Small intestine (tissue), 7 donors: ENCODE data around the gene LDB3. TPM values are rescaled to one million over a fixed set of nuclear protein-coding genes. Genes with fewer than 3 reads are reported as not detected.

Experiments
- DNase-seq, 2 donors: peaks; one replicate each; pipeline versions ENCODE4 v3.0.0 to v3.0.0-alpha.2; 2013
- FAIRE-seq: peaks from 2 replicates; lab custom pipeline; 2012; peaks lifted over from hg19 to GRCh38; lab: Jason Lieb, UNC
- H3K27ac ChIP-seq, 3 donors: one replicate each; pipeline ENCODE4 v1.5.1; 2013; ENCODE audit warnings: low read length in 2 of 3, mild to moderate bottlenecking in 2 of 3, control low read depth in 1 of 3, inconsistent platforms in 1 of 3, low read depth in 1 of 3, moderate library complexity in 1 of 3
- H3K27me3 ChIP-seq, 3 donors: one replicate each; pipeline ENCODE4 v1.6.1; 2013; ENCODE audit warnings: low read length in 3 of 3, inconsistent platforms in 1 of 3; ENCODE audit not compliant: control insufficient read depth in 3 of 3, insufficient read depth in 3 of 3
- H3K36me3 ChIP-seq, 3 donors: one replicate each; pipeline ENCODE4 v1.6.1; 2013; ENCODE audit warnings: low read length in 3 of 3, inconsistent platforms in 1 of 3, low read depth in 1 of 3, mild to moderate bottlenecking in 1 of 3, moderate library complexity in 1 of 3; ENCODE audit not compliant: control insufficient read depth in 3 of 3, insufficient read depth in 2 of 3
- H3K4me1 ChIP-seq, 3 donors: one replicate each; pipeline ENCODE4 v1.6.1; 2013; ENCODE audit warnings: low read length in 2 of 3, inconsistent platforms in 1 of 3, low read depth in 1 of 3, mild to moderate bottlenecking in 1 of 3, moderate library complexity in 1 of 3; ENCODE audit not compliant: control insufficient read depth in 3 of 3, insufficient read depth in 2 of 3
- H3K4me3 ChIP-seq, 3 donors: one replicate each; pipeline ENCODE4 v1.5.1; 2013; ENCODE audit warnings: low read length in 3 of 3, control low read depth in 1 of 3, inconsistent platforms in 1 of 3, low read depth in 1 of 3, mild to moderate bottlenecking in 1 of 3, moderate library complexity in 1 of 3
- H3K9me3 ChIP-seq, 2 donors: one replicate each; pipeline ENCODE4 v1.6.1; 2013; ENCODE audit warnings: low read depth in 1 of 2, low read length in 1 of 2; ENCODE audit not compliant: control insufficient read depth in 2 of 2, insufficient read depth in 1 of 2
- WGBS, 3 donors: extraction: QIAGEN DNeasy Blood & Tissue Kit; methylation state at CpG; one replicate each; pipeline ENCODE4 v1.1.7; 2013; 5-methylcytosine and 5-hydroxymethylcytosine counted together
- polyA plus RNA-seq, 4 donors: library from polyadenylated mRNA; stranded (reverse) in 3 of 4; unstranded in 1 of 4; fragments of 200-250 nt in 3 of 4; fragments of 120-200 nt in 1 of 4; gene quantifications; one replicate each; pipeline versions ENCODE4 v1.2.1 to v1.2.3, GENCODE V29; 2013
- donor health status: healthy with polysubstance abuse.
- donor health status: control.
- donor health status: control.
- donor health status: Bipolar disorder and iron deficiency.
- donor health status: healthy.

Gene LDB3
- polyA plus RNA-seq, 4 donors: 0.45 to 2.2 (median 1.4) TPM

- 37 to 46% (median 45%) methylated on average over 9 of the region's 9 CpGs for WGBS, 3 donors
- H3K36me3 ChIP-seq: no peaks in the 10 kb centered on the region
- FAIRE-seq (no peak), DNase-seq (peak; percentile 39 to 46)
- H3K4me1 ChIP-seq: peaks cover 0 to 18% (median 5%) of the 10 kb centered on the region in 3 donors
- H3K27me3 ChIP-seq: no peaks in the 10 kb centered on the region
- H3K9me3 ChIP-seq: no peaks in the 10 kb centered on the region
- H3K27ac ChIP-seq: no peak overlapping the region
- no peak overlapping the region for H3K4me3 ChIP-seq
Measured at GRCh38 chr10:86648704-86649427, 19.4 kb upstream of the LDB3 start.

- H3K4me1 ChIP-seq: peaks cover 0 to 18% (median 5%) of the 10 kb centered on the region in 3 donors
- WGBS, 3 donors: 75 to 82% (median 81%) methylated on average over 17 of the region's 17 CpGs
- no peak for FAIRE-seq
- DNase-seq: no peak
- no peak overlapping the region for H3K27ac ChIP-seq
- no peaks in the 10 kb centered on the region for H3K36me3 ChIP-seq
- no peaks in the 10 kb centered on the region for H3K9me3 ChIP-seq
- H3K4me3 ChIP-seq: no peak overlapping the region
- no peaks in the 10 kb centered on the region for H3K27me3 ChIP-seq
Measured at GRCh38 chr10:86649471-86650150, 18.7 kb upstream of the LDB3 start.

- H3K9me3 ChIP-seq: no peaks in the 10 kb centered on the region
- DNase-seq: no peak
- WGBS, 3 donors: 93 to 94% (median 94%) methylated on average over 8 of the region's 8 CpGs
- peaks cover 0 to 18% (median 5%) of the 10 kb centered on the region in 3 donors for H3K4me1 ChIP-seq
- FAIRE-seq: no peak
- H3K4me3 ChIP-seq: no peak overlapping the region
- H3K27me3 ChIP-seq: no peaks in the 10 kb centered on the region
- no peak overlapping the region for H3K27ac ChIP-seq
- H3K36me3 ChIP-seq: no peaks in the 10 kb centered on the region
Measured at GRCh38 chr10:86650151-86650550, 18.2 kb upstream of the LDB3 start.

- H3K4me1 ChIP-seq: peaks cover 0 to 18% (median 5%) of the 10 kb centered on the region in 3 donors
- no peak overlapping the region for H3K4me3 ChIP-seq
- H3K36me3 ChIP-seq: no peaks in the 10 kb centered on the region
- H3K27me3 ChIP-seq: no peaks in the 10 kb centered on the region
- no peak overlapping the region for H3K27ac ChIP-seq
- WGBS, 3 donors: 69 to 85% (median 84%) methylated on average over 7 to 8 of the region's 8 CpGs
- FAIRE-seq (no peak), DNase-seq (no peak)
- H3K9me3 ChIP-seq: no peaks in the 10 kb centered on the region
Measured at GRCh38 chr10:86651021-86651471, 17.3 kb upstream of the LDB3 start.

GRCh38 chr10:86651631-86652331, 16.5 kb upstream of the LDB3 start:
- Histone ChIP-seq H3K27ac (no peak overlapping the region), H3K27me3 (no peaks in the 10 kb centered on the region), H3K9me3 (no peaks in the 10 kb centered on the region), H3K4me1 (peaks cover 0 to 18% (median 5%) of the 10 kb centered on the region in 3 donors), H3K4me3 (no peak overlapping the region), H3K36me3 (no peaks in the 10 kb centered on the region)
- FAIRE-seq: no peak
- no peak for DNase-seq
- WGBS, 3 donors: 78 to 83% (median 78%) methylated on average over 15 to 16 of the region's 16 CpGs

GRCh38 chr10:86652361-86653202, 15.7 kb upstream of the LDB3 start:
- no peak for FAIRE-seq
- Histone ChIP-seq H3K9me3 (no peaks in the 10 kb centered on the region), H3K27ac (no peak overlapping the region), H3K36me3 (no peaks in the 10 kb centered on the region), H3K4me3 (no peak overlapping the region), H3K27me3 (no peaks in the 10 kb centered on the region), H3K4me1 (peaks cover 0 to 18% (median 5%) of the 10 kb centered on the region in 3 donors)
- 64 to 71% (median 67%) methylated on average over 14 of the region's 14 CpGs for WGBS, 3 donors
- DNase-seq: no peak

- H3K27me3 ChIP-seq: no peaks in the 10 kb centered on the region
- DNase-seq (no peak), FAIRE-seq (no peak)
- H3K4me3 ChIP-seq: no peak overlapping the region
- no peak overlapping the region for H3K27ac ChIP-seq
- peaks cover 0 to 17% (median 5%) of the 10 kb centered on the region in 3 donors for H3K4me1 ChIP-seq
- H3K36me3 ChIP-seq: no peaks in the 10 kb centered on the region
- 91 to 98% (median 96%) methylated on average over 3 of the region's 3 CpGs for WGBS, 3 donors
- no peaks in the 10 kb centered on the region for H3K9me3 ChIP-seq
Measured at GRCh38 chr10:86653379-86653778, 14.9 kb upstream of the LDB3 start.
